ENCODE measurements around the gene FGF23.
"Not testable (repeated sequence)": the region's sequence is repeated elsewhere in the genome, so short reads cannot be mapped to it uniquely, and the experiment has no call there.

FGF23 gene

DNA sequence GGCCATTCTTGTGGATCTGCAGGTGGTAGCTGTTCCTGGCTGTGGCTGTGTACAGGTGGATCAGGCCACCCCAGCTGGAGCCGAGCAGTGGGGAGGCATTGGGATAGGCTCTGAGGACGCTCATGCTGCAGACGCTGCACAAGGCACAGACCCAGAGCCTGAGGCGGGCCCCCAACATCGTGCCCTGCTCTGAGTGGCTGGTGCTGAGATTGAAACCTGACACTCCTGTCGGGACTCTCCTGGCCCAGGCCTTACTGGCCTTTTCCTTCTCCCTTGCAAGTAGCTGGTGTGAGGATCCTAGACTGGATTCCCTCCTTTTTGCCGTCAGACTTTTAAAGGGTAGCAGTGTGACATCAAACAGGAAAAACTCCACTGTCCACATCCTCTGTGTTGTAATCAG lies at the start of gene FGF23:
FGF23 (minus strand) TSS at position 308 of the 400 bp plus-strand sequence; CDS start at position 178, 130 bp downstream.
- DNase-seq (ENCODE audit: low spot score) = peak; percentile 19

DNA sequence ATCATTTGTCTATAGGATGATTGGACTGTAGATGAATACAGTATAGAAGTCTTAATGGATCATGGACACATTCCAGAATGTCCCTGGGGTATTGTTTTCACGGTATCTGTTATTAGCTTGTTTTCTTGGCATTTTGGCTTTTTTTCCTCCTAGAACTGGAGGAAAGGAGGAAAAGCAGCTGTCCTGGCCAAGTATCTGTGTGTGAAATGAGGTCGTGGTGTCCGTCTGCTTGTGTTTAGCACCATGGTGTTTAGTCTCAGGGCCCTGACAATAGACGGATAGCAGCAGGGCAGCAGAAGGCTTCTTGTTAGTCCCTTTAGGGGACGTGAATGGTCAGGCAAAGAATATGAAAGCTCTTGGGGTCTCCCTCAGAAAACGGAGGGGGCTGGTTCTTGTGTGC lies 44.9 kb upstream of the FGF23 start:
- DNase-seq (ENCODE audit: low spot score) = no peak

DNA sequence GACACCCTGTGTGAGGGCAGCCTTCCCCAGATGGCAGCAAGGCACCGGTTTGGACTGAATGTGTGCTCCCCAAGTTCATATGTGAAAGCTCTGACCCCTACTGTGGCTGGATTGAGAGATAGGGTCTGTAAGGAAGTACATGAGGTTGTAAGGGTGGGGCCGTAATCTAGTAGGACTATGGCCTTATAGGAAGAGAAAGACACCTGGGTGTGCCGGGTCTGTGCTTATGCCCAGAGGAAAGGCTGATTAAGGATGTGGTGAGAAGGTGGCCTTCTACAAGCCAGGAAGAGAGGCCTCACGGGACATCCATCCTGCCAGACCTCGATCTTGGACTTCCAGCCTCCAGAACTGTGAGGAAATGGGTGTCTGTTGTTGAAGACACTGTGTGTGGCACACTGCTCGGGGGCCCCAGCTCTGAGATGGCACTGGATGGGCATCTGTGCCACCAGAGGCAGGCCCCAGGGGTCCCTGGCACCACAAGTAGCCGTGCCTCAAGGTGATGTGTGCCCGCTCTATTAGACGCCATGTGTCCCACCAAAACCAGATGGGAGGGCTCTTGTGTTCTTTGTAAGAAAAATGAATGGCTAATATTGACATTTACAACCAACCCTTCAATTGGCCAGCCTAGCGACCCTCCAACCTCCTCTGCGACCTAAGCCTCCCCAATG lies 44.1 kb upstream of the FGF23 start:
- DNase-seq (ENCODE audit: low spot score) = no peak

DNA sequence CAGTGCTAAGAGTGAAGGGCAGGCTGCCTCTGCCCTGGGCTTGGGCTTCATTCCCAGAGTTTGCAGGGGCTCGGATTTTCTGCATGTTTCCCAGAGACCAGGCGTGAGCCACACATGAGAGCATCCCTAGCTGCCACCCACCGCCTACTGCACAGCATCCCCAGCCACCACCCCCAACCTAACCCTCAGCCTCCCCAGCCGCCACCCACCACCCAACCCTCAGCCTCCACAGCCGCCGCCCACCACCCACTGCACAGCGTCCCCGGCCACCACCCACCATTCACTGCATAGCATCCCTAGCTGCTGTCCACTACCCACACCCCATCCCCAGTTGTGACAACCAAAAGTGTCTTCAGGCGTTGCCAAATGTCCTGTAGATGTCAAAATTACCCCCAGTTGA lies 43.5 kb upstream of the FGF23 start:
- no peak for DNase-seq (ENCODE audit: low spot score)

DNA sequence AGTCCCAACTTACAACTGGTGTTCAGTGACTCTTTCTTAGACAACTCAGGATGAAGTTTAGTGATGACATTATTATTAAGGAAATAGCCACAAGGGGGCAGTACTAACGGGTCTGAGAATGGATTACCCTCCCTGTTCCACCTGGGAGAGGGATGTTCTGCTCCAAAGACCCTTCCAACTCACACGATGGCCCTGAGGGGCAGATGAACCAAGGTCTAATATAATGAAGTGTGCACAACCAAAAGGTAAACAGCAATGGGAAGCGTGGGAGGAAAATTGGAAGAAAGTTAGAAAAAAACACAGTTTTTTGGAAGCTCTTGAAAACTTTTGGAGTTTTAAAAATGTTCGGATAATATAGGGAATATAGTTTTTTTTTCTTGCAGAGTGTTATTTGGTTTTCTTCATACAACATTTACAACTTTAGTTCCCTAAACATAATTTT lies 42.1 kb upstream of the FGF23 start:
- peak; percentile 53 for DNase-seq (ENCODE audit: low spot score)

DNA sequence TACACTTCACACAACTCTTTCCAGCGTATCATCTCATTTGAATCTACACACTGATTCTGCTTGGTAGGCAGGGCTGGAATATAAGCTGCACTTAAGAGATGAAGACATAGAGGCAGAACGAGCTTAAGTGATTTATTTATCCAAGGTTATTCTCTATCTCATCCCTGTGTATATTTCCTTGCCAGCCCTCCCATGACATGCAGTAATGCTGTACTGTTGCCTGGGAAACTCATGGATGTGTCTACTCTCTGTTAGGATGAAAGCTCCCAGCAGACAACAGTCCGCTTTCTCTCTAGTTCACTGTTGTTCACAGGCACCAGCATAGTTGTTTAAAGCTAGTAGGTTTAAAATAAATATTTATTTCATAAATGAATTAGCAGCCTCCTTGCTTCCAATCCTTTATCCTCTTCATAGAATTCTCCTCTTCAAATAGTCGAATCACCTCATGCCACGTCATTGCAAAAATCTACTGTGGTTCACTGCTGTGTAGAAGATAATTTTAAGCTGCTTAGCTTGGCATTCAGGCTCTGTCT lies 40.7 kb upstream of the FGF23 start:
- no peak for DNase-seq (ENCODE audit: low spot score)

DNA sequence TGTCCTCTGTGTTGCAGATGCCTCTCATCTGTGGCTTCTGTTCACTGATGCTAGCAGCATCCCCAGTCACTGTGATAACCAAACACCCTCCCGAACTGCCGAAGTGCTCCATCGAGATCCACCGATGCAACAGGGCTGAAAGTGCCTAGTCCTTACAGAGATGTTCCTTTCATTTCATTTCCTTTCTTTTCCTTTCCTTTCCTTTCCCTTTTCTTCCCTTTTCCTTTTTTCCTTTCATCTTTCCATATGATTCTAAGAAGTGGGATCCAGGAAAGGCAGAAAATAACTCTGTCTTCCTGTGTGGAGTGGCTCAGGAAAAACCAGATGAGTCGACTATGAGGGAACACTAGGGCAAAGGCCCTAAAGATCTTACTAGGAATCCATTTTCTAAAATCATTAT lies 39.4 kb upstream of the FGF23 start:
- no peak for DNase-seq (ENCODE audit: low spot score)

DNA sequence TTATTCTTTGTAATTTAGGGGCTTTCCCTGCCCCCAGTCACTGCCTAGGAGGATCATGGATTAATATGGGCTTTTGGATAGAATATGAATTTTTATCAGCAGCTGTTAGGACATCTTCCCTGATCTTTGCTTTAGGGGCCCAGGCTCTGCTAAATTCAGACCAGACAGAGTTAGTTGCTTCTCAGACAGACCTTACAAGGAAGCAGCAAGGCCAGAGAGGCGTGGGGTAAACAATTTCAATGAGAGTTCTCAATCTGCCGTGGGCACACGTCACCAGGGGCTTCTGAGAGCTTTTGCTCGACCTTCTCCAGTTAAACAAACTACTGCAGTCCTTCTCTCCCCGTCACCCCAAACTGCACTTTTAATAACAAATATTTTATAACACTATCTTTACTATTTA lies 38.4 kb upstream of the FGF23 start:
- no peak for DNase-seq (ENCODE audit: low spot score)

DNA sequence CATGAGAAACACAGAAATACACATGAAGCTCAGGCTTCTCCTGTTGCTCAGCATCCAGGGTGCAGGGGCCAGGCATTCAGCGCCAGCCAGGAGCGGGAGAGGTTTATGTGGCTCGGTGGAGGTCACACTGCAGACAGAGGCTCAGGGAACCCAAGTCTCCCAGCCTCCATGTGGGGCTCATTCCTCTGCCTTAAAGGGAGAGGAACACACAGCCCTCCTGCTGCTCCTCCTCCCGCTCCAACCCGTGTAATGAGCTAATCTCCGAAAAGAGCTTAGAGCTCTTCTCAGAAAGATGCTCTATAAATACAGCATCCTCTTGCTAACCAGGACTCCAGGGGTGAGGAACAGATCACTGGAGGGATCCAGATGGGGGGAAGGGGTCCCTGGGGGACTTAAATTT lies 37.9 kb upstream of the FGF23 start:
- DNase-seq (ENCODE audit: low spot score) = no peak

DNA sequence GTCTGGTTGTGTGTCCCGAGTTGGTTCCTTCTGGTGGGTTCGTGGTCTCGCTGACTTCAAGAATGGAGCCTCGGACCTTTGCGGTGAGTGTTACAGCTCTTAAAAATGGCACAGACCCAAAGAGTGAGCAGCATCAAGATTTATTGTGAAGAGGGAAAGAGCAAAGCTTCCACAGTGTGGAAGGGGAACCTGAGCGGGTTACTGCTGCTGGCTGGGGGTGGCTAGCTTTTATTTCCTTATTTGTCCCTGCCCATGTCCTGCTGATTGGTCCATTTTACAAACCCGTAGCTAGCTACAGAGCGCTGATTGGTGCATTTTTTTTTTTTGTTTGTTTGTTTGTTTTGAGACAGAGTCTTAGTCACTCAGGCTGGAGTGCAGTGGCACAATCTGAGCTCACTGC lies 36.8 kb upstream of the FGF23 start:
- DNase-seq (ENCODE audit: low spot score) = no peak

DNA sequence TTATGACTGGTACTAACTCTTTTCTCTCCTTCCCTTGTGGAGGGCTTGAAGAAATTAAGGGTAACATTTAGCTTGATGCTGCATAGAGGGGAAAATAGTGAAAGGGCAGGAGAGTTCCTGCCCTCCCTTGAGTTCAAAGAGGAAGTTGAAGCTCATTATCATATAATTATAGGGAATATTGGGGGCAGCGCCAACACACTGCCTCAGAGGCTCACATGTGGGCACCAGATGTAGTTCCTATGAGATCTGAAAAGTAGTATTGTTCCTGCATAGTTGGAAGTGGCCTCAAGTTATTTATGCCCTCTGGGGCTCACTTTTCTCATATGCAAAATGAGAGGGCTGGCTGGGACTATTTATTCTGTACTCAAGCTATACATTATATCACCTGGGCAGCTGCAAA lies 33.0 kb upstream of the FGF23 start:
- DNase-seq (ENCODE audit: low spot score) = no peak

DNA sequence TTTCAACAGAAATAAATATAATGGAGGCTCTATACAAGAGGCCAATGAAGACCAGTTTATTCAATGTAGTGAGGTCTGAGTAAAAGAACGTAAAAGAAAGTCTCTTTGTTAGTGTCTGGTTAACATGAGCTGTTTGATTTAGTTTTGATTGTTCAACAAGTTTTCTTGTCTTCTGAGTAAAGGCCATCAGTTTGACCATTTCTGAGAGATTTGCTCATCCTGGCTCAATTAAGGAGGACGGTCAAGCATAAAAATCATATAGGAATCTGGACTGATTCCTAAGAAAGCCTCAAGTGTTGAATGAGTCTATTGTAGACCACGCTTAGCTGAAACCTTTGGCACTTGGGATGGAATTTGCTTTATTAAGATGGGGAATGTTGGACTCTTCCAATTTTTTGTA lies 32.5 kb upstream of the FGF23 start:
- DNase-seq (ENCODE audit: low spot score) = no peak

DNA sequence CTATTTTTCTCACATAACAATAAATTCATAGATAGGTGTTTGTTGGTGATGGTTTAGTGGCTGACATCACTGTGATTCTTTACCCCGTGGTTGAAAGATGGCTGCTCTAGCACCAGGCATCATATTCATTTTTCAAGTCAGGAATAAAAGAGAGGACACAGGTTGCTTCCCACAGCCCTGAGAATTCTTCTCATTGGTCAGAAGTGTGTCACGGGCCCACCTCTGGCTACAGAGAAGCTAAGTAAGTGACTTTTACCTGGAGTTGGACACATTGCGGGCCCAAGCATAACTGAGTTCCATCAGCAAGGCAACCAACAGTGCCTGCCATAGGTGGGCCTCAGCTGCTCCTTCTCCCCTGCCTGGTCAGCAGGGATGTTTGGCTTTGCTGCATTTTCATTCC lies 27.6 kb upstream of the FGF23 start:
- DNase-seq (ENCODE audit: low spot score) = no peak

DNA sequence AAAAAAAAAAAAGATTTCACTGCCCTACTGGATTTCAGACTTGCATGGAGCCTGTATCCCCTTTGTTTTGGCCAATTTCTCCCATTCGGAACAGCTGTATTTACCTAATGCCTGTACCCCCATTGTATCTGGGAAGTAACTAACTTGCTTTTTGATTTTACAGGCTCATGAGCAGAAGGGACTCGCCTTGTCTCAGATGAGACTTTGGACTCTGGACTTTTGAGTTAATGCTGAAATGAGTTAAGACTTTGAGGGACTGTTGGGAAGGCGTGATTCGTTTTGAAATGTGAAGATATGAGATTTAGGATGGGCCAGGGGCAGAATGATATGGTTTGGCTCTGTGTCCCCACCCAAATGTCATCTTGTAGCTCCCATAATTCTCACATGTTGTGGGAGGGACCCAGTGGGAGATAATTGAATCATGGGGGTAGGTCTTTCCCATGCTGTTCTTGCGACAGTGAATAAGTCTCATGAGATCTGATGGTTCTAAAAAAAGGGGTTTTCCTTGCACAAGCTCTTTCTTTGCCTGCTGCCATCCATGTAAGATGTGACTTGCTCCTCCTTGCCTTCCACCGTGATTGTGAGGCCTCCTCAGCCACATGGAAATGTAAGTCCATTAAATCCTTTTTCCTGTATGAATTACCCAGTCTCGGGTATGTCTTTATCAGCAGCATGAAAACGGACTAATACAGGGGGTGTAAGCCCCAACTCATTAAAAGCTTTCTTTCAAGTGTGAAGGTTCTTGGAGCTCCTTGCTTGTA lies 25.5 kb upstream of the FGF23 start:
- not testable (repeated sequence) for DNase-seq (ENCODE audit: low spot score)

DNA sequence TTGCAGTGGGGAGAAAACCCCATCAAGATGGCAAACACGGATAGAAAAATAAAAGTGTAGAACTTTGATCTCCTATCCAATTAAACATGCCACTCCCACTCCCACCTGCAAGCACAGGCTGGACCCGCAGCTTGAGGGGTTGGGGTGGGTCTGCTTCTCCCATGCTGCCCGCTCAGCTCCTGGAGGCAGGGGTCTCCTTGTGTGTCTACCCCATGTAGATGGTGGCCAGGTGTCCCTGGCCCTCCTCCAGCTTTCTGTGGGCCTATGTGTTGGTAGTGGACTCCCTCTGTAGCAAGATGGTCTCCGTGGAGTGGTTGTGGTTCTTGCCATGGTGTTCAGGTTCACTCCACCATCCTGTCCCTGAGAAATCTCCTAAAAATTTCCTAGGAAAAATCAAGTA lies 23.5 kb upstream of the FGF23 start:
- DNase-seq (ENCODE audit: low spot score) = no peak

DNA sequence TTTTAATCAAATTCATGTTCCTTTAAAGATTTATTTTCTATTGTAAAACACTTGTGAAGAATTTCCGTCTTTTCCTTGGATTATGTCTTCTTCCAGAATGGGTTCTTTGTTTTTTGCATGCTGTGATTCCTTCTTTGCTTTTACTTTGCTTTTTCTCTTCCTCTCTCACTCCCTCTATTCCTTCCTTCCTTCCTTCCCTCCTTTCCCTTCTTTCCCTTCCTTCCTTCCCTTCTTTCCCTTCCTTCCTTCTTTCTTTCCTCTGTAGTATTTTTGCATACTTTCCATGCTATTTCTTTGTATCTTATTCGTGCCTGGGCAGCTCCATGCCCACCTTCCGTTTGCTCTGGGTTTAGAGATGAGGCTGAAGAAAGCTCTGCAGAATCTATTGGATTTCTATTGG lies 21.6 kb upstream of the FGF23 start:
- DNase-seq (ENCODE audit: low spot score) = no peak

DNA sequence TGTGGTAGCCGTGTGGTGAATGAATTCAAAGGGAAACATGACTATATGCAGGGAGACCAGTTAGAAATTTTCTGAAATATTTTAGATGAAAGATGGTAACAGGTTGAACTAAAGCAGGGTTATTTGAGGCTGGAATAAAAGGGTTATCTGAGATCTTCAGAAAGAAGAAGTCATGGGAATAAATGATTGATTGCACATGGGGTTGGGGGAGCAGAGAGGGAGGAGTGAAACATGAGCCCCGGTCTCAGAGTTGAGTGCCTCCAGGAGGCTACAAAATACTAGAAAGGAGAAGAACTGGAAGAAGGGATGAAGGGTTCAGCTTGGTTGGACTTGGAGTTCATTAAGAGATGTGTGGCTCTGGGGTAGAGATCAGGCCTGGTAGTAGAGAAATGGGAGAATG lies 16.3 kb upstream of the FGF23 start:
- DNase-seq (ENCODE audit: low spot score) = no peak

DNA sequence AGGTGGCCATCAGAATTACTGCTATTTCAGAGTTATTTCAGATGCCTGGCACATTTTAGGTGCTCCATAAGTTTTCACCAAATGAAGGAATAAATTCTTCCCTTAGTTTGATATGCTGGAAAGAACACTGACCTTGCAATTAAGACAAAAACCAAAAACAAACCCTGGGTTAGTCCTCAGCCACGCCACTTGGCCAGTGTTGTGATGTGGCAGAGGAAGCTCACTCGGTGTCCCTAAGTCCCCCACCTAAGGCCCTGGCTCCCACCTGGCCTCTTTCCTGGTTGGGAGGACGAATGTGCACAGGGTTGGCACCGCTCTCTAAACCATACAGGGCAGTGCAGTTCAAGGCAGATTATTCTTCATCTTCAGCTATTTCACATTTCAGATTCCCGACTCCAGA lies 13.7 kb upstream of the FGF23 start:
- DNase-seq (ENCODE audit: low spot score) = no peak

DNA sequence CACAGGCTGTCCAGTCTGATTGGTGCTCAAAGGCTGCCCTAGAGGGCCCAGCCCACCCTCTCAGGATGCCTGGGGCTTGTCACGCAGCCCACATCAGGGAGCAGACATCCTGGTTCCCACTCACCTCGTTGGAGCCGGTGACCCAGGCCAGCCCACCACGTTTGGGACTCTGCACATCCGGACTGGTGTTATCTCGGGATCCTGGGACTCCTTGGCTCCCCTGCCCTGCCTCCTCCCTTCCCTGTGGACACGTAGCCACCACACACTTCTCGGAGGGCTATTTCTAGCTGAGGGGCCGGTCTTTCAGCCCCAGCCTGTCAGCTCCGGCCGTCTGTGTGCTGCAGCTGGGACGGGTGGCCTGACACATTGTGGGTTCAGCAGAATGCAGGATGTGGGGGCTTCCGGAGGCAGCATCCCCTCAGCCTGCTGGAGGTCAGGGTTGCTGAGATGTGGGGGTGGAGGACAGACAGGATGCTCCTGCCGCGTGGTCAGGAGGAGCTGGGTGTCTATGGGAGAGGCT lies 12.8 kb upstream of the FGF23 start:
- DNase-seq (ENCODE audit: low spot score) = no peak

DNA sequence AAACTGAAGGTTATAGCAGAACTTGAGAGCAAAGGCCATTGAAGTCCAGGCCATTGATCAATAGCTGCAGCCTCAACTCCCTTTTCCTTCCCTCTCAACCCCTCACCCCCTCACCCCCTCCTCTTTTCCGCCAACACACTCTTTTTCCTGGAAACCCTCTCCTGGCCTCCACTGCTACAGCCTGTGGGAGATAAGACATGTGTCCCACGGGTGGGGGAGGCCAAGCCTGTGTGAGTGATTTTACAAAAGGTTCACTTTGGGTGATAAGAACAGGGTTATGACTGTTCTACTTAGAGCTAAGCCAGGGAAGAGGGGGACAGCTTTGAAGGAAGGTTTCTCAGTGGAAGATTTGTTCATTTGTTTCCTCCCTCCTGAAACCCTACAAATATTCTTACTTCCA lies 9.2 kb upstream of the FGF23 start:
- no peak for DNase-seq (ENCODE audit: low spot score)

DNA sequence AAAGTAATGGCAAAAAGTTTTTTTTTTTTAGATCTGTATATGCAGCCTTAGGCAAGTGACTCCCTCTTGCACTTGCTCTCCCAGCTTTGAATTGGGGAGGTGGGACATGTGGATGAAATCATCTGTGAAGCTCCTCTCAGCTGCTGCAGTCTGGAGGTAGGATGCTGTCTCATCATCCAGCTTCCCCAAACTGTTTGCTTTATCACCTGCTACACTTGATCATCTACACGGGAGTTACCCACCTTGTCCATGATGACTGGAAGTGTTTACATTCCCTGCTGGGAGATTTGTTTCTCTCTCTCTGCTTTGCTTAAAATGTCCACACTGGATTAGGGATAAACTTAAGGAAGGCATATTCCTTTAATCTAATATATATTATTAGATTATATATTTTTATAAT lies 8.5 kb upstream of the FGF23 start:
- no peak for DNase-seq (ENCODE audit: low spot score)

DNA sequence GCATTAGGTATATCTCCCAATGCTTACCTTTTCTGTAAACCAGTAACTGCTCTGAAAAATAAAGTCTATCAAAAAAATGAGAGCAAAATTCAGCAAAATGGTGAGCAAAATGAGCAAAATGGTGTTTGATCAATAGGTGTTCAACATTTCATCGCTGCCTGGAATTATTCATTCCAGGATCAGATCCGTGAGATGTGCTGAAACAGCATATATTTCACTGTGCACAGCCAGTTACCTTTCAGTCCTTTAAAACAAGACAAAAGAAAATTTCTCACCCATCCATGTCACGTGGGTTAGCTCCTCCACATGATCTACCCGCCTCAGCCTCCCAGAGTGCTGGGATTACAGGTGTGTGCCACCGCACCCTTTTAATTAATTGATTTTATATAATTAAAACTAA lies 8.1 kb upstream of the FGF23 start:
- DNase-seq (ENCODE audit: low spot score) = no peak

DNA sequence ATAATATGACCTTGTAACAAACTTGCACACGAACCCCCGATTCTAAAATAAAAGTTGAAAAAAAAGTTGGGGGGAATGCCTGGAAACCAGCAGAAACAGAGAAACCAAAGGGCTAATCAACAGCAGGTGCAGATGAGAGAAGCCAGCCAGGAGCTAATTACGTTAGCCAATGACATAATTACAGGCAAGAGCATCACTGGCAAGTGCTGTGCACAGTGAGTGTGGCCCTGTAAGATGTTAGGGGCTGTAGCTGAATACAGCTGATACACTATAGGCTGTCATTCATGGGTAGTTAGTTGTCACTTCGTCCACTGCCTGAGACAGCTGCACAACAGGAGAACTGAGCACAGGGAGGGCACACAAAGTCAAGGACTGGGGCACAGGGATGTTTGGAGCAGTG lies 7.3 kb upstream of the FGF23 start:
- no peak for DNase-seq (ENCODE audit: low spot score)
